Measurements from ENCODE around the gene DHRS13. TPM values are rescaled to one million over a fixed set of nuclear protein-coding genes. Genes with fewer than 3 reads are reported as not detected.

The DHRS13 gene
- total RNA-seq, 2 donors from 2014 or later: 7.3 to 9.9 TPM

- intact Hi-C loops (cut with DNase I): no loop called here
- ATAC-seq (no peak), DNase-seq (no peak)
- Histone ChIP-seq H3K27ac (peak overlapping the region in 3 of 4 donors; percentile 82 to 99 (median 95)), H3K4me3 (no peak overlapping the region), H3K27me3 (no peaks in the 10 kb centered on the region), H3K9me3 (no peaks in the 10 kb centered on the region), H3K4me1 (peaks cover 49% of the 10 kb centered on the region), H3K36me3 (replicated peaks in 1 of 2; ENCODE audit: insufficient read depth in 1 of 2, low read depth in 2 of 2) (no peaks in the 10 kb centered on the region)
- TF ChIP-seq POLR2A (IDR thresholded peaks at IDR 0.05) (no peak), CTCF (IDR thresholded peaks at IDR 0.05) (no peak)
- WGBS, 2 donors: 5 to 9% methylated on average over 4 of the region's 4 CpGs
Measured at GRCh38 chr17:28948342-28948741, 45.5 kb upstream of the DHRS13 start.

- H3K27ac ChIP-seq: peak overlapping the region in 1 of 4 donors; percentile 95
- no peak for ATAC-seq
- 35 to 40% methylated on average over 3 of the region's 3 CpGs for WGBS, 2 donors
- no peak for DNase-seq
- intact Hi-C loops (cut with DNase I): no loop called here
- peaks cover 44% of the 10 kb centered on the region for H3K4me1 ChIP-seq
- H3K9me3 ChIP-seq: no peaks in the 10 kb centered on the region
- no peaks in the 10 kb centered on the region for H3K36me3 ChIP-seq (replicated peaks in 1 of 2; ENCODE audit: insufficient read depth in 1 of 2, low read depth in 2 of 2)
- TF ChIP-seq CTCF (IDR thresholded peaks at IDR 0.05) (no peak), POLR2A (IDR thresholded peaks at IDR 0.05) (no peak)
- H3K4me3 ChIP-seq: no peak overlapping the region
- no peaks in the 10 kb centered on the region for H3K27me3 ChIP-seq
Measured at GRCh38 chr17:28947639-28948038, 44.8 kb upstream of the DHRS13 start.

- 45 to 61% methylated on average over 4 of the region's 4 CpGs for WGBS, 2 donors
- intact Hi-C loops (cut with DNase I): no loop called here
- no peak for DNase-seq
- TF ChIP-seq CTCF (IDR thresholded peaks at IDR 0.05) (no peak), POLR2A (IDR thresholded peaks at IDR 0.05) (no peak)
- Histone ChIP-seq H3K9me3 (no peaks in the 10 kb centered on the region), H3K36me3 (replicated peaks in 1 of 2; ENCODE audit: insufficient read depth in 1 of 2, low read depth in 2 of 2) (no peaks in the 10 kb centered on the region), H3K27me3 (no peaks in the 10 kb centered on the region), H3K27ac (peak overlapping the region in 2 of 4 donors; percentile 37 to 38), H3K4me3 (no peak overlapping the region), H3K4me1 (peaks cover 53% of the 10 kb centered on the region)
- no peak for ATAC-seq
Measured at GRCh38 chr17:28946239-28946638, 43.4 kb upstream of the DHRS13 start.

GRCh38 chr17:28944862-28945741 is 42.2 kb upstream of the DHRS13 start:
- WGBS, 2 donors: 52 to 60% methylated on average over 8 of the region's 8 CpGs
- ATAC-seq (no peak), DNase-seq (no peak)
- intact Hi-C loops (cut with DNase I): no loop called here
- Histone ChIP-seq H3K27me3 (no peaks in the 10 kb centered on the region), H3K4me1 (peaks cover 64% of the 10 kb centered on the region), H3K4me3 (no peak overlapping the region), H3K36me3 (replicated peaks in 1 of 2; ENCODE audit: insufficient read depth in 1 of 2, low read depth in 2 of 2) (no peaks in the 10 kb centered on the region), H3K9me3 (no peaks in the 10 kb centered on the region), H3K27ac (peak overlapping the region in 2 of 4 donors; percentile 37 to 38)
- TF ChIP-seq CTCF (IDR thresholded peaks at IDR 0.05) (no peak), POLR2A (IDR thresholded peaks at IDR 0.05) (no peak)
